GM12891 (cell line): ENCODE measurements around the gene ARHGEF28.

ENCODE experiments used
- DNase-seq: peaks from one replicate; pipeline ENCODE4 v3.0.0; 2011; ENCODE audit warnings: low spot score; ENCODE audit not compliant: insufficient read length
- FAIRE-seq: peaks from 2 replicates; lab custom pipeline; 2011; peaks lifted over from hg19 to GRCh38; lab: Jason Lieb, UNC
- PAX5 ChIP-seq: IDR thresholded peaks from 2 replicates; pipeline ENCODE4 v1.6.1; 2011; ENCODE audit warnings: low read length, moderate library complexity, mild to moderate bottlenecking; ENCODE audit not compliant: insufficient read depth, severe bottlenecking
- POLR2A ChIP-seq: IDR thresholded peaks from 2 replicates; pipeline ENCODE4 v1.6.1; 2011; ENCODE audit warnings: low read depth, low read length, control low read depth
- POLR2AphosphoS5 ChIP-seq: IDR thresholded peaks from 2 replicates; pipeline ENCODE4 v1.6.1; 2011; ENCODE audit warnings: low read depth, low read length, control low read depth
- POU2F2 ChIP-seq: IDR thresholded peaks from 2 replicates; pipeline ENCODE4 v1.6.1; 2011; ENCODE audit warnings: low read depth, mild to moderate bottlenecking, control low read depth, low read length, moderate library complexity
- SPI1 ChIP-seq: IDR thresholded peaks from 2 replicates; pipeline ENCODE4 v1.6.1; 2011; ENCODE audit warnings: low read depth, low read length, control low read depth
- TAF1 ChIP-seq: IDR thresholded peaks from 2 replicates; pipeline ENCODE4 v1.6.1; 2011; ENCODE audit warnings: low read depth, low read length, control low read depth

Gene ARHGEF28

GRCh38 chr5:73687357-73687756, 61.4 kb downstream of the ARHGEF28 start:
- no peak for TF ChIP-seq SPI1
- TF ChIP-seq POLR2AphosphoS5: no peak
- no peak for TF ChIP-seq POU2F2
- no peak for TF ChIP-seq PAX5
- no peak for TF ChIP-seq TAF1
- TF ChIP-seq POLR2A: no peak
- no peak for DNase-seq
- no peak for FAIRE-seq

GRCh38 chr5:73690015-73690414, 64.0 kb downstream of the ARHGEF28 start:
- TF ChIP-seq POLR2AphosphoS5 (no peak), POU2F2 (no peak), TAF1 (no peak), SPI1 (no peak), POLR2A (no peak), PAX5 (no peak)
- no peak for FAIRE-seq
- no peak for DNase-seq

GRCh38 chr5:73691302-73692080, 65.5 kb downstream of the ARHGEF28 start:
- FAIRE-seq: no peak
- TF ChIP-seq POLR2AphosphoS5 (no peak), SPI1 (no peak), PAX5 (no peak)
- DNase-seq: no peak

GRCh38 chr5:73692166-73692640, 66.2 kb downstream of the ARHGEF28 start:
- FAIRE-seq: no peak

GRCh38 chr5:73692981-73693380, 67.0 kb downstream of the ARHGEF28 start:
- TF ChIP-seq POLR2A (no peak), POLR2AphosphoS5 (no peak), PAX5 (no peak), TAF1 (no peak), POU2F2 (no peak), SPI1 (no peak)
- DNase-seq: no peak
- FAIRE-seq: no peak

More at GRCh38 chr5:73692166-73692640, 66.2 kb downstream of the ARHGEF28 start:
- DNase-seq: no peak
- TF ChIP-seq SPI1 (no peak), TAF1 (no peak), POLR2AphosphoS5 (no peak), POU2F2 (no peak)

- FAIRE-seq (no peak), DNase-seq (no peak)
- no peak for TF ChIP-seq POLR2A
- TF ChIP-seq PAX5: no peak
- no peak for TF ChIP-seq POU2F2
- no peak for TF ChIP-seq TAF1
- TF ChIP-seq SPI1: no peak
- no peak for TF ChIP-seq POLR2AphosphoS5
Observed at GRCh38 chr5:73693573-73694061, 67.6 kb downstream of the ARHGEF28 start.

GRCh38 chr5:73694089-73694488, 68.1 kb downstream of the ARHGEF28 start:
- FAIRE-seq (no peak), DNase-seq (no peak)
- TF ChIP-seq POU2F2 (no peak), SPI1 (peak; percentile 75)

- FAIRE-seq (no peak), DNase-seq (no peak)
- TF ChIP-seq TAF1 (no peak), POLR2A (no peak), POLR2AphosphoS5 (no peak), PAX5 (no peak), SPI1 (no peak), POU2F2 (no peak)
Observed at GRCh38 chr5:73698011-73698410, 72.0 kb downstream of the ARHGEF28 start.

GRCh38 chr5:73701566-73701965, 75.6 kb downstream of the ARHGEF28 start:
- DNase-seq (no peak), FAIRE-seq (no peak)
- no peak for TF ChIP-seq TAF1
- TF ChIP-seq POLR2AphosphoS5: no peak
- no peak for TF ChIP-seq POU2F2
- no peak for TF ChIP-seq PAX5
- no peak for TF ChIP-seq POLR2A
- TF ChIP-seq SPI1: no peak

- FAIRE-seq (no peak), DNase-seq (no peak)
- TF ChIP-seq POLR2AphosphoS5 (no peak), POLR2A (no peak), TAF1 (no peak), PAX5 (no peak), SPI1 (no peak), POU2F2 (no peak)
Observed at GRCh38 chr5:73702534-73702933, 76.5 kb downstream of the ARHGEF28 start.
